HUES64 (cell line): Measurements from ENCODE around the gene PROKR2.

Experiments used
- H3K27ac ChIP-seq: 2 replicates; pipeline ENCODE4 v1.7.0; 2013; ENCODE audit warnings: low read depth, low read length, inconsistent platforms
- H3K27me3 ChIP-seq: 2 replicates; pipeline ENCODE4 v1.6.1; 2013; ENCODE audit warnings: mild to moderate bottlenecking, low read length; ENCODE audit not compliant: insufficient read depth
- H3K36me3 ChIP-seq: 2 replicates; pipeline ENCODE4 v1.6.1; 2013; ENCODE audit warnings: mild to moderate bottlenecking, low read length; ENCODE audit not compliant: insufficient read depth
- H3K4me1 ChIP-seq: 2 replicates; pipeline ENCODE4 v1.6.1; 2013; ENCODE audit warnings: mild to moderate bottlenecking, low read length, moderate library complexity; ENCODE audit not compliant: insufficient read depth
- H3K4me3 ChIP-seq: 2 replicates; pipeline ENCODE4 v1.5.1; 2013; ENCODE audit warnings: mild to moderate bottlenecking, low read length, moderate library complexity
- H3K9ac ChIP-seq: 2 replicates; pipeline ENCODE4 v1.6.1; 2013; ENCODE audit warnings: mild to moderate bottlenecking, low read depth, low read length
- H3K9me3 ChIP-seq: 2 replicates; pipeline ENCODE4 v1.6.1; 2013; ENCODE audit warnings: low read depth, low read length; ENCODE audit not compliant: insufficient read depth
- WGBS: fragments of 150-250, 120-280 bp; methylation state at CpG from one replicate; pipeline ENCODE4 v1.1.7; 2013; ENCODE audit warnings: missing lambda C conversion rate; 5-methylcytosine and 5-hydroxymethylcytosine counted together

Gene PROKR2

GRCh38 chr20:5342021-5342420 lies 25.3 kb upstream of the PROKR2 start:
- 81% methylated on average over 4 of the region's 4 CpGs for WGBS
- H3K4me3 ChIP-seq = no peak overlapping the region
- no peaks in the 10 kb centered on the region for H3K27me3 ChIP-seq
- H3K36me3 ChIP-seq = no peaks in the 10 kb centered on the region
- H3K27ac ChIP-seq = no peak overlapping the region
- H3K4me1 ChIP-seq = no peaks in the 10 kb centered on the region
- H3K9me3 ChIP-seq = no peaks in the 10 kb centered on the region
- no peak overlapping the region for H3K9ac ChIP-seq

DNA sequence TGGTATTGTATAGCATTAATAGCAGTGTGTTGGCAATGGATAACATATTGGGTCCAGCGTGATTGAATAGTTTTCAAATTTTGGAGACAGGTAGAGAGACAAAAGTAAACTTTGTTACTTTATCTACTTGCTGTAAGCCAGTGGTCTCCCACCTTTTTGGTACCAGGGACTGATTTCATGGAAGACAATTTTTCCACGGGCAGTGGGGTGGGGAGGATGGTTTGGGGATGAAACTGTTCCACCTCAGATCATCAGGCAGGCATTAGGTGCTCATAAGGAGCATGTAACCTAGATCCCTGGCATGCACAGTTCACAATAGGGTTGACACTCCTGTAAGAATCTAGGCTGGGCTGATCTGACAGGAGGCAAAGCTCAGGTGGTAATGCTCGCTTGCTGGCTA lies 14.6 kb upstream of the PROKR2 start:
- Histone ChIP-seq H3K4me3 (no peak overlapping the region), H3K4me1 (no peaks in the 10 kb centered on the region), H3K27ac (no peak overlapping the region), H3K27me3 (no peaks in the 10 kb centered on the region), H3K9me3 (no peaks in the 10 kb centered on the region), H3K9ac (no peak overlapping the region), H3K36me3 (no peaks in the 10 kb centered on the region)
- WGBS = 90% methylated on average over 3 of the region's 3 CpGs

DNA sequence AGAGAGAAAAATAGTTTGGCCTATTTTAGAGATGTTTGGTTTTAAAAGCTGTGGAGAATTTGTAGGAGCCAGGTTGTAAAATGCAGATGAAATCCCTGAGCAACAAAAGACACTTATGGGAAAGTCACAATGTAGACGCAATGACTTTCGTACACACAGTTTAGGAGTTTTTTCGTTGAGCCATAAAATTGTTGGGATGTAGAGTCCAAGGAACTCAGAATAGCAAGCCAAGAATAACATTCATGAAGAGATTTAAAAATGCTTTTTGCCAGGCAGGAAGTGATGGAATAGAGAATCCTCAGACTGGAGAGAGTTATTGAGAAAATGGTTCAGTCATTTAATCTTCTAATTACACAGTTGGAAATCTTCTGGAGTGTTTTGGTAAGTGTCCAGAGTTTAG lies 11.5 kb upstream of the PROKR2 start:
- H3K9ac ChIP-seq = no peak overlapping the region
- no peaks in the 10 kb centered on the region for H3K27me3 ChIP-seq
- no peaks in the 10 kb centered on the region for H3K4me1 ChIP-seq
- no peaks in the 10 kb centered on the region for H3K9me3 ChIP-seq
- 89% methylated on average over 3 of the region's 3 CpGs for WGBS
- H3K27ac ChIP-seq = no peak overlapping the region
- no peaks in the 10 kb centered on the region for H3K36me3 ChIP-seq
- H3K4me3 ChIP-seq = no peak overlapping the region

GRCh38 chr20:5327356-5327755 lies 10.6 kb upstream of the PROKR2 start:
- no peak overlapping the region for H3K27ac ChIP-seq
- no peaks in the 10 kb centered on the region for H3K36me3 ChIP-seq
- WGBS = 88% methylated on average over 3 of the region's 3 CpGs
- H3K9me3 ChIP-seq = no peaks in the 10 kb centered on the region
- H3K4me3 ChIP-seq = no peak overlapping the region
- no peak overlapping the region for H3K9ac ChIP-seq
- H3K4me1 ChIP-seq = no peaks in the 10 kb centered on the region
- no peaks in the 10 kb centered on the region for H3K27me3 ChIP-seq

GRCh38 chr20:5315807-5316187 lies 957 bp downstream of the PROKR2 start:
- under 1% methylated on average over 28 of the region's 28 CpGs for WGBS
- H3K4me3 ChIP-seq = peak overlapping the region; percentile 87
- H3K36me3 ChIP-seq = no peaks in the 10 kb centered on the region
- H3K27ac ChIP-seq = no peak overlapping the region
- peak overlapping the region; percentile 17 for H3K9ac ChIP-seq
- H3K9me3 ChIP-seq = no peaks in the 10 kb centered on the region
- H3K4me1 ChIP-seq = no peaks in the 10 kb centered on the region
- H3K27me3 ChIP-seq = peaks cover 60% of the 10 kb centered on the region

DNA sequence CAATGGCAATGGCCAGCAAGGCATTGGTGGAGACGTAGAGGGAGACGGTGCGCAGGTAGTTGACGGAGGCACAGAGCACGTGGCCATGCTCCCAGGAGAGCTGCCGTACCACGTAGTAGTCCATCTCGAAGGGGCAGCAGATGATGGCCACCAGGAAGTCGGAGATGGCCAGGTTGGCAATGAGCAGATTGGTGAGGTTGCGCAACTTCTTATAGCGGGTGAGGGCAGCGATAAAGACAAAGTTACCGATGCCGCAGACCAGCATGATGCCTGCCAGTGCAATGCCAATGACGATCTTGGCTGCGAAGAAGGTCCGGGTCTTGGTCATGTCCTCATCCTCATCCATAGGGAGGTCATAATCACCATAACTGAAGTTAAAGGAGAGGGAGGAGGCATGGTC lies 2.8 kb downstream of the PROKR2 start:
- Histone ChIP-seq H3K4me1 (no peaks in the 10 kb centered on the region), H3K36me3 (no peaks in the 10 kb centered on the region), H3K4me3 (no peak overlapping the region), H3K27me3 (peaks cover 56% of the 10 kb centered on the region), H3K27ac (no peak overlapping the region), H3K9ac (no peak overlapping the region), H3K9me3 (peaks cover 5% of the 10 kb centered on the region)
- WGBS = 95% methylated on average over 17 of the region's 17 CpGs

DNA sequence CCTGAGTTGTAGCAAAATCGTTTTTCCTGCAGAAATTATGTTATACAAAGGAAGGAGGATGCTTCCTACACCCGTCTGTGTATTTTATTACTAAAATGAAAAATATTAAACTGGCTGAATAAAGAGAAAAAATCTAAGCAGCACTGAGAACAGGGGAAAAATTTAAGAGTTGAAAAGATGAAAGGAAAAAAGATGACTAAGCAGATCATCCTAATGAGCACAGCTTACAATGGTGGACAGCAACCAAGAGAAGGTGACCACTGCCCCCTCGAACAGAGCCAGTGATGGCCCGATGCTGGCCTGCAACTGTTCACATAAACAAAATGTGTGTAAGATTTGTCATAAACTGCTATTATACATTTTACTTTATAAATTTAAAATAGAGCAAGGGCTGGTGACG lies 4.2 kb downstream of the PROKR2 start:
- H3K9me3 ChIP-seq = peaks cover 11% of the 10 kb centered on the region
- 92% methylated on average over 3 of the region's 5 CpGs for WGBS

GRCh38 chr20:5309971-5310370 lies 6.8 kb downstream of the PROKR2 start:
- no peaks in the 10 kb centered on the region for H3K4me1 ChIP-seq
- H3K27me3 ChIP-seq = peaks cover 16% of the 10 kb centered on the region
- no peaks in the 10 kb centered on the region for H3K36me3 ChIP-seq
- peaks cover 15% of the 10 kb centered on the region for H3K9me3 ChIP-seq
- H3K9ac ChIP-seq = no peak overlapping the region
- H3K4me3 ChIP-seq = no peak overlapping the region
- H3K27ac ChIP-seq = no peak overlapping the region
- WGBS = 73% methylated on average over 1 of the region's 1 CpG

More for the DNA sequence above, 4.2 kb downstream of the PROKR2 start:
- Histone ChIP-seq H3K4me3 (no peak overlapping the region), H3K27ac (no peak overlapping the region), H3K27me3 (peaks cover 42% of the 10 kb centered on the region), H3K4me1 (no peaks in the 10 kb centered on the region), H3K36me3 (no peaks in the 10 kb centered on the region), H3K9ac (no peak overlapping the region)

DNA sequence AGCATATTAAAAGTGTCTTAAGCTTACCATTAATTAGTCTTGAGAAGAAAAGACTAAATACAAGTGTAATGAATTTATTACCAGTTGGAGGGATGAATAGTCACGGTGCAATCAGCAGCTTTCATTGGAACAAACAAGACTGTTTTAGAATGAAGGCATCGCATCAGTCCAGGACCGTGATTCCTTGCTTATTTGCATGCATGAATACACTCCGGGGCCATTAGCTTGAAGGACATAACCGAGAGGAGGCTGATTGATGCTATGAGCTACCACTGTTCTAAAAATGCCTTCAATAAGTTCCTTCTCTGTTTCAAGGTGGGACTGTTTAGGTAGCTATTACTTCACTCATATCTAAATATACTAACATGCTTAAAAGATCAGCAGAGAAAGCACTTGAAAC lies 17.9 kb downstream of the PROKR2 start:
- Histone ChIP-seq H3K36me3 (no peaks in the 10 kb centered on the region), H3K9ac (no peak overlapping the region), H3K27ac (no peak overlapping the region), H3K27me3 (no peaks in the 10 kb centered on the region), H3K4me3 (no peak overlapping the region), H3K9me3 (no peaks in the 10 kb centered on the region), H3K4me1 (peaks cover 7% of the 10 kb centered on the region; the same call in 1 of the 2 replicates)
- 95% methylated on average over 5 of the region's 5 CpGs for WGBS

DNA sequence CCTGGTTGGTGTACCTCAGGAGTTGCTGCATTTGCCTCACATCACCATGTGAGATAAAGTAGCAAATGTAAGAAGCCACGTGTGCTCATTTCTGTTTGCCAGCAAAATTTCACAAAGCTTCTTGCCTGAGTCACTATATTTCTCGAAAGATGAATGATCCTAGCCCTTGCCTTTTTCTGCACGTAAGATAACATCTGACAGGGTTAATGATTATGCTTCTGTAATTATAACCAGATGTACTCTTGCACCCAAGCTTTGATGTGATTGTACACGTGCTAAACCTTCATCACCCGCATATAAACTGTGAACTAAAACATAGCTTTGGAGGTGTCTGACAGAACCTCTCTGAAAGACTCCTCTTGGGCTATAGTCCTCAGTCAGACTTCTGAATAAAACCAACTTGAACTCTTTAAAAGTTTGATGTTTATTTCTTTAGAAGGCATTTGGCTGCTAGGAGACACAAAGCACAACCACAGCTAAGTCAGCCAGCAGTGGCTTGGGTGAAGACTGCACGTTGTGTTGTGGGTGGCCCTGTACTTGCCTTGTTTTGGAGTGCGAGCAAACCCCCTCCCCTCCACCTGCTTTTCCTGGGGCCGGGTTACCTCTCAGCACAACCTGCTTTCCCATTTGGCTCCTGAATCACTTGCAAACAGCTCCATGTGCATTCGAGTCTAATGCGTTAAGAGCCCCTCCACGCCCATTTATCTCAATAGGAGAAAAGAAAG lies 19.3 kb downstream of the PROKR2 start:
- H3K27me3 ChIP-seq = no peaks in the 10 kb centered on the region
- H3K4me3 ChIP-seq = no peak overlapping the region
- H3K9me3 ChIP-seq = no peaks in the 10 kb centered on the region
- 90% methylated on average over 11 of the region's 11 CpGs for WGBS
- no peak overlapping the region for H3K9ac ChIP-seq
- no peak overlapping the region for H3K27ac ChIP-seq
- H3K36me3 ChIP-seq = no peaks in the 10 kb centered on the region
- peaks cover 7% of the 10 kb centered on the region; the same call in 1 of the 2 replicates for H3K4me1 ChIP-seq

DNA sequence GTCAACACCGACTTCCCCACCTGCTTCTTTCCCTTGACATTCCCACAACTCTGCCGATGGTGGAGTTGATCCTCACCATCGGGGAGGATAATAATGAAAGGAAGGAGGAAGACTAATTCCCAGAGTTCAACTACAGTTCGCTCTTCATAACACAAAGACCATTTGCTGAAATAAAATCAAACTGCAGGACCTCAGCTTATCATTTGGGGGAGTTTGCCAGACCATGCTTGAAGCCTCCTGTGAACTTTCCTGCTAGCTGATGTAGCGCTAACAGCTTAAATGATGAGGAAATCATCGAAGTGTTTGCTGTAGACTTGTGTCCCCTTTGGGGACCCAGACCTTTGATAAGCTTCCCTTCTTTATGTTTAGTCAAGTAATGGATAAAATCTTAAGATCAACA lies 26.2 kb downstream of the PROKR2 start:
- 93% methylated on average over 4 of the region's 6 CpGs for WGBS
- no peaks in the 10 kb centered on the region for H3K27me3 ChIP-seq
- no peaks in the 10 kb centered on the region for H3K9me3 ChIP-seq
- H3K9ac ChIP-seq = no peak overlapping the region
- H3K36me3 ChIP-seq = no peaks in the 10 kb centered on the region
- H3K4me1 ChIP-seq = no peaks in the 10 kb centered on the region
- H3K4me3 ChIP-seq = no peak overlapping the region
- no peak overlapping the region for H3K27ac ChIP-seq

DNA sequence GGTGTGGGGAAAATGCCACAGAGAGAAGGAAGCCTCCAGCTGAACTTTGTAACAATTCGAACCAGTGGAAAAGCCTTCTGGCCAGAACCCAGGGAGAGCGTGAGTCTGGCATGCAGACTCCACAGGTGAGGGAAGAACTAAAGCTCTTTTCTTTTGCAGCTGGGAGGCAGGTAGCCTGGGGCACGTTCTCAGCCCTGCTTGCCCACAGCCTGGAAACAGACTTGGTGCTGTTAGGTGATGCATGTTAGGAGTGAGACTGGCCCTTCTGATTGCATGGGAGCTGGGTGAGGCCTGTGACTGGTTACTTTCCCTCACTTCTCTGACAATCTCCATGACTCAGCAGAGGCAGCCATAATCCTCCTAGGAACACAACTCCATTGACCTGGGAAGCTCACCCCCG lies 34.2 kb downstream of the PROKR2 start:
- no peak overlapping the region for H3K4me3 ChIP-seq
- H3K4me1 ChIP-seq = no peaks in the 10 kb centered on the region
- no peaks in the 10 kb centered on the region for H3K27me3 ChIP-seq
- H3K36me3 ChIP-seq = no peaks in the 10 kb centered on the region
- WGBS = 89% methylated on average over 4 of the region's 4 CpGs
- no peak overlapping the region for H3K9ac ChIP-seq
- no peak overlapping the region for H3K27ac ChIP-seq
- no peaks in the 10 kb centered on the region for H3K9me3 ChIP-seq
